Spinal cord (tissue), 10 donors: ENCODE results near the gene CFAP46. TPM values are rescaled to one million over a fixed set of nuclear protein-coding genes. Genes with fewer than 3 reads are reported as not detected.

Source experiments
- DNase-seq, 6 donors: peaks; one replicate each; pipeline versions ENCODE4 v3.0.0 to v3.0.0-alpha.2; 2013 to 2015; ENCODE audit warnings: low spot score in 6 of 6, low read depth in 4 of 6
- H3K27ac ChIP-seq: one replicate; pipeline ENCODE4 v1.5.1; 2013; ENCODE audit warnings: low read depth, low read length, control low read depth
- H3K27me3 ChIP-seq: one replicate; pipeline ENCODE4 v1.6.1; 2013; ENCODE audit warnings: low read length; ENCODE audit not compliant: control insufficient read depth, insufficient read depth
- H3K36me3 ChIP-seq: one replicate; pipeline ENCODE4 v1.6.1; 2013; ENCODE audit warnings: low read length; ENCODE audit not compliant: control insufficient read depth, insufficient read depth
- H3K4me1 ChIP-seq: one replicate; pipeline ENCODE4 v1.6.1; 2013; ENCODE audit warnings: low read length; ENCODE audit not compliant: control insufficient read depth, insufficient read depth
- H3K4me3 ChIP-seq: one replicate; pipeline ENCODE4 v1.5.1; 2013; ENCODE audit warnings: low read depth, low read length, control low read depth
- H3K9me3 ChIP-seq: one replicate; pipeline ENCODE4 v1.6.1; 2013; ENCODE audit warnings: low read length; ENCODE audit not compliant: control insufficient read depth, insufficient read depth
- WGBS: methylation state at CpG from one replicate; pipeline ENCODE4 v1.1.5; 2013; ENCODE audit warnings: missing lambda C conversion rate; ENCODE audit not compliant: insufficient coverage; 5-methylcytosine and 5-hydroxymethylcytosine counted together
- polyA plus RNA-seq, 2 donors: library from polyadenylated mRNA; unstranded; fragments of 120-200 nt; gene quantifications; one replicate each; pipeline ENCODE4 v1.2.1, GENCODE V29; 2013; ENCODE audit not compliant: insufficient read length in 2 of 2
- total RNA-seq, 2 donors: library from RNA; depleted of rRNA in 1 of 2; stranded (reverse); fragments of 120-200 nt in 1 of 2; fragments of >200 nt in 1 of 2; gene quantifications; one replicate each; pipeline versions ENCODE4 v1.2.3 to v1.2.4, GENCODE V29; 2013 to 2014
- donor health status: healthy.

CFAP46 gene
- total and polyA plus RNA-seq, 4 donors: 5.3 to 14.3 (median 13.2) TPM

DNA sequence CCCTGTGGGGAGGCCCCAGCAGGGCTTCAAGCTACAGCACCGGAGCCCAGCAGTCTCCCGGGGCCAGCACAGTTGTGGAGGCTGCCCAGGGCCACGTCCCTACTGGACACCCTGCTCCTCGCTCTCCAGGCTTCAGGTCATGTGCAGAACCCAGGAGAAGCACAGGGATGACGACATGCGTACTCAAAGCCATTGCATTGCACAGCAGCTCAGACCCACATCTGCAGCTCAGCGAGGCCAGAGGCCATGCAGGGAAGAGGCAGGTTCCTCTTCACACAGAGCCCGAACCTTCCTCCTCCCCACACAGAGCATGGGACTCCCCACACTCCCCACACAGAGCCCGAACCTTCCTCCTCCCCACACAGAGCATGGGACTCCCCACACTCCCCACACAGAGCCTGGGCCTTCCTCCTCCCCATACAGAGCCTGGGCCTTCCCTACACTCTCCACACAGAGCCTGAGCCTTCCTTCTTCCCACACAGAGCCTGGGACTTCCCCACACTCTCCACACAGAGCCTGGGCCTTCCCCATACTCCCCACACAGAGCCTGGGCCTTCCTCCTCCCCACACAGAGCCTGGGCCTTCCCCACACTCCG lies 12.3 kb downstream of the CFAP46 start:
- Histone ChIP-seq H3K4me3 (no peak overlapping the region), H3K27me3 (no peaks in the 10 kb centered on the region), H3K27ac (no peak overlapping the region), H3K36me3 (peaks cover 64% of the 10 kb centered on the region), H3K9me3 (no peaks in the 10 kb centered on the region), H3K4me1 (no peaks in the 10 kb centered on the region)
- no peak for DNase-seq
- 72% methylated on average over 9 of the region's 10 CpGs for WGBS

- H3K27ac ChIP-seq: no peak overlapping the region
- DNase-seq: peak in 1 of 6 donors; percentile 20
- H3K4me1 ChIP-seq: no peaks in the 10 kb centered on the region
- no peaks in the 10 kb centered on the region for H3K9me3 ChIP-seq
- H3K36me3 ChIP-seq: peaks cover 68% of the 10 kb centered on the region
- H3K4me3 ChIP-seq: no peak overlapping the region
- H3K27me3 ChIP-seq: no peaks in the 10 kb centered on the region
- WGBS: 66% methylated on average over 9 of the region's 12 CpGs
These were observed 12.9 kb downstream of the CFAP46 start for GRCh38 chr10:132929480-132929879.

DNA sequence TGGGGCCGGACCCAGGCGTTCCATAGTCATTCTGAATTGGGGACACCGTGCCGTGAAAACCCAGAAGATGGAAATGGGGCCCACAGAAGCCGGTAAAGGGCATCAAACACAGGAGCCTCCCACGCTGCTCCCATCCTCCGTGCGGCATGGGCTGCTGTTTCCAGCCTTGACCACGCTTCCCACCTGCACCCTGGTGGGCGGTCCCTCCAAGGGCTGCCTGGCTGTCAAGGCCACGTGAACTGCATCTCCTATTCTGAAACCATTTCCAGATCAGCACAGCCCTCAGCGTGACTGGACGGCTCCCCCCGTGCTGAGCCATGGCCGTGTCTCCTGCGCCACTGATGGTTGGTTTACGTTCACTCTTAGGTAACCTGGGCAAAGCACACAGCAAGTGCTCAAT lies 14.1 kb downstream of the CFAP46 start:
- WGBS: 94% methylated on average over 17 of the region's 17 CpGs
- Histone ChIP-seq H3K36me3 (peaks cover 72% of the 10 kb centered on the region), H3K9me3 (no peaks in the 10 kb centered on the region), H3K27ac (no peak overlapping the region), H3K4me1 (no peaks in the 10 kb centered on the region), H3K4me3 (no peak overlapping the region), H3K27me3 (no peaks in the 10 kb centered on the region)
- DNase-seq: no peak

DNA sequence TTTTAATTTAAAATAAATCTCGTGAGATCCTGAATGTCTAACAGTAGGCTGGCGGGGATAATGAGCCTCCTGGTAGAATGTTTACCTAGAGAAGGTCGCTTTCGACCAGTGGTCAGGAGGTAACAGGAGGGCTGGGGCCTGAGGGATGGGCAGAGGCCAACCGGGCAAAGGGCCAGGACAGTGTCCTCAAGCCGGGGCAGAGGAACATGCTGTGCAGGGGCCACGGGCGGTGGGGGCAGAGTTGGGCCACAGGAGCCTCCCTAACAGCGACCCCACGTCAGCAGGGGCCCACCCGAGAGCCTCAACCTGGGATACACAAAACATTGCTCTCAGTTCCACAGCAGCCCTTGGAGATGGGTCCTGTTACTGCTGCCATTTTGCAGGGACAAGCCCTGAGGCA lies 14.5 kb downstream of the CFAP46 start:
- Histone ChIP-seq H3K4me1 (no peaks in the 10 kb centered on the region), H3K36me3 (peaks cover 72% of the 10 kb centered on the region), H3K27ac (no peak overlapping the region), H3K4me3 (no peak overlapping the region), H3K27me3 (no peaks in the 10 kb centered on the region), H3K9me3 (no peaks in the 10 kb centered on the region)
- 81% methylated on average over 8 of the region's 11 CpGs for WGBS
- no peak for DNase-seq

GRCh38 chr10:132926777-132927650 lies 15.4 kb downstream of the CFAP46 start:
- H3K27ac ChIP-seq: no peak overlapping the region
- H3K36me3 ChIP-seq: peaks cover 73% of the 10 kb centered on the region
- no peak for DNase-seq
- H3K4me3 ChIP-seq: no peak overlapping the region
- no peaks in the 10 kb centered on the region for H3K4me1 ChIP-seq
- H3K27me3 ChIP-seq: no peaks in the 10 kb centered on the region
- WGBS: 93% methylated on average over 47 of the region's 52 CpGs
- no peaks in the 10 kb centered on the region for H3K9me3 ChIP-seq

- Histone ChIP-seq H3K9me3 (no peaks in the 10 kb centered on the region), H3K27ac (no peak overlapping the region), H3K27me3 (no peaks in the 10 kb centered on the region), H3K4me1 (no peaks in the 10 kb centered on the region), H3K4me3 (no peak overlapping the region), H3K36me3 (peaks cover 73% of the 10 kb centered on the region)
- WGBS: 93% methylated on average over 18 of the region's 21 CpGs
- DNase-seq: no peak
These were observed 16.3 kb downstream of the CFAP46 start for GRCh38 chr10:132926070-132926469.

DNA sequence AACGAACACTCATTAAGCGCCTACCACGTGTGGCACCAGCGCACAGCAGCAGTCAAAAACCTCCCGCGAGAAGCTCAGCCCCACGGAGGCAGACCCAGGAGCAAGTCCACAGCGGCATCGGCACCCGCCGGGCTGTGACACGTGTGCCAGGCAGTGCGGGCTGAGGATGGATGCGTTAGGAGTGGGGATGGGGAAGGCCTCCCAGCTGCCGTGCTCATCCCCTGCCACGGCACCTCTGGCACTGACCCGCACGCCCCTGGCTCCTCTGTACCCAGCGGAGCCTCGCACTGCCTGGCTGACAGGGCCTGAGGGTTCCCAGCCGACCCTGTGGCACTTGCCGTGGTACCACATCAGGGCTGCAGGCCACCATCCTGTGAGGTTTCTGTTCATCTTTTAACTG lies 16.8 kb downstream of the CFAP46 start:
- Histone ChIP-seq H3K27me3 (no peaks in the 10 kb centered on the region), H3K4me3 (no peak overlapping the region), H3K4me1 (no peaks in the 10 kb centered on the region), H3K9me3 (no peaks in the 10 kb centered on the region), H3K36me3 (peaks cover 77% of the 10 kb centered on the region), H3K27ac (no peak overlapping the region)
- WGBS: 94% methylated on average over 22 of the region's 22 CpGs
- DNase-seq: no peak

DNA sequence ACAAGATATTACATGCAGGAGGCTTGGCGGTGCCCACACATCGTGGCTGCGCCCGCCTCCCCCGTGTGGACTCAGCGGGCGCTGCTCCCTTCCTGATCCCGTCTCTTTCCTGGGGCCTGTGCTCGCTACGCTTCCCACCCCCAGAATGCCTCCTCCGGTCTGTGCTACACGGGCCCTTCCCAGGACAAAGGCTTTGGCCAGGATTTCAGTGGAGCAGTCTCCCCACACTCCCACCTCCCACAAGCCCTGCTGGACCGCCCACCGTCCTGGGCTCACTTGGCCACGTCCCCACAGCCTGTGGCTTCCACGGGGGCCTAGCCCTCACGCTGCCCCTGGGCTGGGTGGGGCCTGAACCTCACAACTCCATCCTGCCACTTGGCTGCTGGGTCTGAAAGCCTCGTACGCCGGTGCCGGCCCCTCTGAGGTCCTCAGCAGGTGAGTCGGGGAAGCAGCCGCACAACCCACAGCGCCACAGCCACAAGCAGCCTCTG lies 17.3 kb downstream of the CFAP46 start:
- H3K27ac ChIP-seq: no peak overlapping the region

GRCh38 chr10:132924046-132924952 lies 18.1 kb downstream of the CFAP46 start:
- Histone ChIP-seq H3K36me3 (peaks cover 86% of the 10 kb centered on the region), H3K9me3 (no peaks in the 10 kb centered on the region), H3K4me1 (no peaks in the 10 kb centered on the region), H3K4me3 (no peak overlapping the region), H3K27ac (no peak overlapping the region), H3K27me3 (no peaks in the 10 kb centered on the region)
- WGBS: 93% methylated on average over 42 of the region's 42 CpGs
- DNase-seq: no peak

More for the DNA sequence above, 17.3 kb downstream of the CFAP46 start:
- H3K36me3 ChIP-seq: peaks cover 79% of the 10 kb centered on the region
- H3K9me3 ChIP-seq: no peaks in the 10 kb centered on the region
- no peak for DNase-seq
- no peak overlapping the region for H3K4me3 ChIP-seq
- H3K27me3 ChIP-seq: no peaks in the 10 kb centered on the region
- H3K4me1 ChIP-seq: no peaks in the 10 kb centered on the region
- WGBS: 92% methylated on average over 24 of the region's 24 CpGs
